H9 (cell line): ENCODE results near the gene HSPBP1. TPM values are rescaled to one million over a fixed set of nuclear protein-coding genes. Genes with fewer than 3 reads are reported as not detected.

Source experiments
- DNase-seq: peaks from one replicate; pipeline ENCODE4 v3.0.0-alpha.2; 2017
- H2AFZ ChIP-seq: one replicate; pipeline ENCODE4 v1.6.1; 2013; ENCODE audit warnings: mild to moderate bottlenecking, low read length, control low read depth, moderate library complexity
- H2AK5ac ChIP-seq: 2 replicates; pipeline ENCODE4 v1.6.1; 2013; ENCODE audit warnings: low read length, control low read depth, mixed read lengths; ENCODE audit not compliant: insufficient read length
- H2BK120ac ChIP-seq: one replicate; pipeline ENCODE4 v1.6.1; 2013; ENCODE audit warnings: low read depth, mild to moderate bottlenecking, low read length, control low read depth, inconsistent platforms; ENCODE audit not compliant: poor library complexity, severe bottlenecking
- H2BK12ac ChIP-seq: 2 replicates; pipeline ENCODE4 v1.6.1; 2013; ENCODE audit warnings: low read length, control low read depth, mixed read lengths, low read depth; ENCODE audit not compliant: insufficient read length
- H2BK15ac ChIP-seq: 2 replicates; pipeline ENCODE4 v1.6.1; 2013; ENCODE audit warnings: low read depth, low read length, control low read depth
- H2BK20ac ChIP-seq: one replicate; pipeline ENCODE4 v1.6.1; 2013; ENCODE audit warnings: low read depth, mild to moderate bottlenecking, low read length, control low read depth, inconsistent platforms; ENCODE audit not compliant: poor library complexity, severe bottlenecking
- H2BK5ac ChIP-seq: 2 replicates; pipeline ENCODE4 v1.6.1; 2013; ENCODE audit warnings: low read length, control low read depth, mixed read lengths; ENCODE audit not compliant: insufficient read length
- H3K14ac ChIP-seq: 2 replicates; pipeline ENCODE4 v1.6.1; 2013; ENCODE audit warnings: low read length, control low read depth; ENCODE audit not compliant: insufficient read depth
- H3K18ac ChIP-seq: 2 replicates; pipeline ENCODE4 v1.6.1; 2013; ENCODE audit warnings: low read depth, mild to moderate bottlenecking, mixed read lengths, low read length, control low read depth; ENCODE audit not compliant: insufficient read length
- H3K23ac ChIP-seq: 2 replicates; pipeline ENCODE4 v1.6.1; 2013; ENCODE audit warnings: low read length, control low read depth, mixed read lengths, low read depth; ENCODE audit not compliant: insufficient read length
- H3K23me2 ChIP-seq: 2 replicates; pipeline ENCODE4 v1.6.1; 2013; ENCODE audit warnings: low read depth, mild to moderate bottlenecking, mixed read lengths, low read length, control low read depth; ENCODE audit not compliant: insufficient read length, poor library complexity, severe bottlenecking
- H3K27ac ChIP-seq: 2 replicates; pipeline ENCODE4 v1.5.1; 2013; ENCODE audit warnings: low read length, control low read depth, mixed read lengths, low read depth; ENCODE audit not compliant: insufficient read length
- H3K27me3 ChIP-seq: 2 replicates; pipeline ENCODE4 v1.6.1; 2013; ENCODE audit warnings: low read length, control low read depth, inconsistent platforms; ENCODE audit not compliant: insufficient read depth
- H3K4ac ChIP-seq: 2 replicates; pipeline ENCODE4 v1.6.1; 2013; ENCODE audit warnings: low read depth, mild to moderate bottlenecking, control low read depth, inconsistent platforms, low read length, moderate library complexity
- H3K4me1 ChIP-seq: 2 replicates; pipeline ENCODE4 v1.6.1; 2013; ENCODE audit warnings: low read length, control low read depth, inconsistent platforms; ENCODE audit not compliant: insufficient read depth
- H3K4me2 ChIP-seq: 2 replicates; pipeline ENCODE4 v1.6.1; 2013; ENCODE audit warnings: low read length, control low read depth, mixed read lengths; ENCODE audit not compliant: insufficient read length, insufficient read depth
- H3K56ac ChIP-seq: 2 replicates; pipeline ENCODE4 v1.6.1; 2013; ENCODE audit warnings: low read depth, mild to moderate bottlenecking, mixed read lengths, low read length, control low read depth; ENCODE audit not compliant: insufficient read length
- H3K79me1 ChIP-seq: 2 replicates; pipeline ENCODE4 v1.6.1; 2013; ENCODE audit warnings: low read depth, mild to moderate bottlenecking, moderate library complexity, low read length, control low read depth, inconsistent platforms; ENCODE audit not compliant: insufficient read depth, poor library complexity, severe bottlenecking
- H3K79me2 ChIP-seq: 2 replicates; pipeline ENCODE4 v1.6.1; 2013; ENCODE audit warnings: low read length, control low read depth, inconsistent platforms; ENCODE audit not compliant: insufficient read depth
- H3K9ac ChIP-seq: 2 replicates; pipeline ENCODE4 v1.6.1; 2013; ENCODE audit warnings: low read length, control low read depth, mixed read lengths; ENCODE audit not compliant: insufficient read length; ENCODE audit errors: extremely low read depth
- H3K9me3 ChIP-seq: one replicate; pipeline ENCODE4 v1.6.1; 2013; ENCODE audit warnings: low read depth, low read length, inconsistent platforms; ENCODE audit not compliant: control insufficient read depth
- H3T11ph ChIP-seq: one replicate; pipeline ENCODE4 v1.6.1; 2013; ENCODE audit warnings: mild to moderate bottlenecking, low read length, control low read depth, inconsistent platforms
- H4K20me1 ChIP-seq: one replicate; pipeline ENCODE4 v1.6.1; 2013; ENCODE audit not compliant: control insufficient read depth, insufficient read length, insufficient read depth
- H4K5ac ChIP-seq: 2 replicates; pipeline ENCODE4 v1.6.1; 2013; ENCODE audit warnings: low read depth, mild to moderate bottlenecking, mixed read lengths, low read length, control low read depth; ENCODE audit not compliant: insufficient read length
- H4K8ac ChIP-seq: replicated peaks from 2 replicates; pipeline ENCODE4 v1.6.1; 2013; ENCODE audit warnings: low read length, control low read depth, mixed read lengths, low read depth; ENCODE audit not compliant: insufficient read length
- H4K91ac ChIP-seq: 2 replicates; pipeline ENCODE4 v1.6.1; 2013; ENCODE audit warnings: low read depth, mild to moderate bottlenecking, moderate library complexity, mixed read lengths, low read length, control low read depth; ENCODE audit not compliant: insufficient read length
- H3K27ac Mint-ChIP-seq, 3 experiments: 2 replicates in 2 of 3; 3 replicates in 1 of 3; pipeline ENCODE4 v1.8.0; 2020 to 2021; ENCODE audit warnings: mixed read lengths in 3 of 3, mild to moderate bottlenecking in 1 of 3, moderate library complexity in 1 of 3
- H3K27me3 Mint-ChIP-seq: 2 replicates; pipeline ENCODE4 v1.8.0; 2021; ENCODE audit warnings: low read depth, mild to moderate bottlenecking, moderate library complexity, mixed read lengths
- H3K36me3 Mint-ChIP-seq, 3 experiments: 2 replicates in 2 of 3; 3 replicates in 1 of 3; pipeline ENCODE4 v1.8.0; 2020 to 2021; ENCODE audit warnings: low read depth in 3 of 3, mixed read lengths in 3 of 3; ENCODE audit not compliant: insufficient read depth in 1 of 3
- H3K4me1 Mint-ChIP-seq, 2 experiments: 2 replicates each; pipeline ENCODE4 v1.8.0; 2020; ENCODE audit warnings: mixed read lengths in 2 of 2
- H3K4me3 Mint-ChIP-seq, 2 experiments: 2 replicates in 1 of 2; 3 replicates in 1 of 2; pipeline ENCODE4 v1.8.0; 2020 to 2021; ENCODE audit warnings: mild to moderate bottlenecking in 2 of 2, mixed read lengths in 2 of 2, moderate library complexity in 1 of 2
- H3K9me3 Mint-ChIP-seq, 2 experiments: 2 replicates in 1 of 2; 3 replicates in 1 of 2; pipeline ENCODE4 v1.8.0; 2020; ENCODE audit warnings: mild to moderate bottlenecking in 2 of 2, mixed read lengths in 2 of 2, moderate library complexity in 1 of 2
- WGBS: extraction: QIAGEN DNeasy Blood & Tissue Kit; methylation state at CpG from one replicate; pipeline ENCODE4 v1.1.7; 2013; ENCODE audit warnings: missing lambda C conversion rate, low lambda C conversion rate, mixed read lengths; ENCODE audit not compliant: insufficient read length; ENCODE audit errors: extremely low coverage; 5-methylcytosine and 5-hydroxymethylcytosine counted together
- total RNA-seq: library from RNA; stranded (reverse); gene quantifications from 2 replicates; pipeline ENCODE4 v1.2.1, GENCODE V29; 2021
- TF ChIP-seq, protein P1 (sequence below): fragments of 200-600 bp; sonication (generic); conservative IDR thresholded peaks from 3 replicates; pipeline ENCODE4 v1.8.0; 2021; ENCODE audit warnings: antibody characterized with exemption, mild to moderate bottlenecking

Gene HSPBP1
- total RNA-seq, 1 experiment from 2014 or later, result 47.4 TPM

DNA sequence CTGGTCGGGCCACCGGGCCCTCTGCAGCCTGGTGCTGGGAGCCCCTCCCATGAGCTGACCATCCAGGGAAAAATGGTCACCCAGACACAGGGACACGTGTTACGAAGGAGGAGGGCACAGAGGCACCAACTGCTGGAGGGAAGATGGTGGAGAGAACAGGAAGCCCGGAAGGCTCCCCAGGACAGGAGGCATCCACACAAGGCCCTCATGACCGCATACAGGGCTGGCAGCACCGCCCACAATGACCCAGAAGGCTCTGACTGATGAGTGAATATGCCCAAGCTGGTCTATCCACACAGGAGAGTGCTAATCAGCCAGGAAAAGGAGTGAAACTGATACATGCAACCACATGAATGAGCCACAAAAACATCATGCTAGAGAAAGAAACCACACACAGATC lies 37.4 kb downstream of the HSPBP1 start:
- Histone ChIP-seq H2BK20ac (no peak overlapping the region), H4K5ac (no peak overlapping the region), H3K4me1 (no peaks in the 10 kb centered on the region), H2BK120ac (no peak overlapping the region), H4K8ac (no peak overlapping the region), H3K9me3 (no peaks in the 10 kb centered on the region), H3K18ac (no peak overlapping the region), H2AFZ (no peak overlapping the region), H2BK15ac (no peak overlapping the region), H3K27ac (no peak overlapping the region), H3K79me1 (no peaks in the 10 kb centered on the region), H2BK12ac (no peak overlapping the region), H2BK5ac (no peak overlapping the region), H4K91ac (no peak overlapping the region), H3K56ac (no peak overlapping the region), H3K4me2 (no peak overlapping the region), H3K79me2 (no peaks in the 10 kb centered on the region), H3K27me3 (no peaks in the 10 kb centered on the region), H4K20me1 (no peaks in the 10 kb centered on the region), H3T11ph (no peak overlapping the region), H3K4ac (no peak overlapping the region), H3K23me2 (no peaks in the 10 kb centered on the region), H3K9ac (no peak overlapping the region), H2AK5ac (no peak overlapping the region), H3K14ac (no peak overlapping the region), H3K23ac (no peak overlapping the region)
- no peaks in the 10 kb centered on the region for H3K4me1 Mint-ChIP-seq
- DNase-seq, result no peak
- H3K9me3 Mint-ChIP-seq, result no peaks in the 10 kb centered on the region
- WGBS, result no CpG with 5 or more reads among the region's 7 CpGs
- peak overlapping the region in 1 of 3 experiments; percentile 40; a peak in 1 of 7 replicates for H3K27ac Mint-ChIP-seq
- TF ChIP-seq, protein P1, sequence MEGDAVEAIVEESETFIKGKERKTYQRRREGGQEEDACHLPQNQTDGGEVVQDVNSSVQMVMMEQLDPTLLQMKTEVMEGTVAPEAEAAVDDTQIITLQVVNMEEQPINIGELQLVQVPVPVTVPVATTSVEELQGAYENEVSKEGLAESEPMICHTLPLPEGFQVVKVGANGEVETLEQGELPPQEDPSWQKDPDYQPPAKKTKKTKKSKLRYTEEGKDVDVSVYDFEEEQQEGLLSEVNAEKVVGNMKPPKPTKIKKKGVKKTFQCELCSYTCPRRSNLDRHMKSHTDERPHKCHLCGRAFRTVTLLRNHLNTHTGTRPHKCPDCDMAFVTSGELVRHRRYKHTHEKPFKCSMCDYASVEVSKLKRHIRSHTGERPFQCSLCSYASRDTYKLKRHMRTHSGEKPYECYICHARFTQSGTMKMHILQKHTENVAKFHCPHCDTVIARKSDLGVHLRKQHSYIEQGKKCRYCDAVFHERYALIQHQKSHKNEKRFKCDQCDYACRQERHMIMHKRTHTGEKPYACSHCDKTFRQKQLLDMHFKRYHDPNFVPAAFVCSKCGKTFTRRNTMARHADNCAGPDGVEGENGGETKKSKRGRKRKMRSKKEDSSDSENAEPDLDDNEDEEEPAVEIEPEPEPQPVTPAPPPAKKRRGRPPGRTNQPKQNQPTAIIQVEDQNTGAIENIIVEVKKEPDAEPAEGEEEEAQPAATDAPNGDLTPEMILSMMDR, result no peak
- H3K27me3 Mint-ChIP-seq, result no peaks in the 10 kb centered on the region
- H3K36me3 Mint-ChIP-seq, result peaks cover 24 to 71% (median 70%) of the 10 kb centered on the region in 3 experiments; a peak in 6 of 7 replicates
- H3K4me3 Mint-ChIP-seq, result no peak overlapping the region
